CD4-positive, alpha-beta T cell treated with Interleukin-4 for 1 hour (primary cell): Measurements from ENCODE around the gene MOV10L1.

ENCODE experiments used
- DNase-seq, 2 donors: peaks; one replicate each; pipeline ENCODE4 v3.0.0-alpha.2; 2020 to 2022

MOV10L1 gene

DNA sequence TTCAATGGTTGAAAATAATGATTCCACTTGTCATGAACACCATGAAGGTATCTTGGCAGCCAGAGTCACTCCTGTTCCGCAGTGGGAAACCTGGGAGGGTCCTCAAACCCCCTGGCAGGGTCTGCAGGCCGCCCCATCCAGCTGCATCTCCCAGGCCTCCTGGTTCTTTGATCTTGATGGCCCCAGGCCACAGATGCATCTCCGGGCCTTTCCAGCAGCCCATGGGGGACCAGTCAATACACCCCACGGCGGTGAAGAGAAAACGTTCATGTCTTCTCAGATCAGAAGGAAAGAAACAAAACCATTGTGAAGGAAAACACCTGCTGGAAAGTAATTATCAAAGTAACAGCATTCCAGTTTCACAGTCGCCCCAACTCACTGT, 29.9 kb upstream of the MOV10L1 start:
- no peak for DNase-seq

DNA sequence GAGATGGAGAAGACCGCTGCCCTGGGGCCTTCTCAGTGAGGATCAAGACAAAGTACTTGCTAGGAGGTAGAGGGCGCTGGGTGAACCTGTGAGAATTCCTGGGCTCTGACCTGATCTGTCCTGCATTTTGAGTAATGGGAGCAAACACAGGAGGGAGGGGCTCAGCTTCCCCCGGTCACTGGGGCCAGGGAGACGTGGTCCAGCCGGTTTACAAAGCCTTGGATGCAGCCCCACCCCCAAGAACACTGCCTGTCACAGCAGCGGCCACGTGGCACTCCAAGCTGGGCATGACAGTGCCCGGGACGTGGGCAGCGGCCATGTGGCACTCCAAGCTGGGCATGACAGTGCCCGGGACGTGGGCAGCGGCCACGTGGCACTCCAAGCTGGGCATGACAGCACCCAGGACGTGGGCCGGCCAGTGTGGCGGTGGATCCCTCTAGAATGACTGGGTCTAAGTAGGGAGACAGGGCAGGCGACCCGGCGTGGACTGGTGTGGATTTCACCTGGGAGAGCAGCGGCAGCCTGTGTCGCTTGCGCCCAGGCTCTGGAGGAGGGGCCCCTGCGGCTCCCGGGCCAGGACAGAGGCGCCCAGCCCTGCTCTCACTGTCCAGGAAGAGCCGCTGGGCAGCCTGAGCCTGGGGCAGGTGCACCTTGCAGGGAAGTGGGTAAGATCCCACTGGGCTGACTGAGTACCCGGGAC, 29.2 kb upstream of the MOV10L1 start:
- no peak for DNase-seq

DNA sequence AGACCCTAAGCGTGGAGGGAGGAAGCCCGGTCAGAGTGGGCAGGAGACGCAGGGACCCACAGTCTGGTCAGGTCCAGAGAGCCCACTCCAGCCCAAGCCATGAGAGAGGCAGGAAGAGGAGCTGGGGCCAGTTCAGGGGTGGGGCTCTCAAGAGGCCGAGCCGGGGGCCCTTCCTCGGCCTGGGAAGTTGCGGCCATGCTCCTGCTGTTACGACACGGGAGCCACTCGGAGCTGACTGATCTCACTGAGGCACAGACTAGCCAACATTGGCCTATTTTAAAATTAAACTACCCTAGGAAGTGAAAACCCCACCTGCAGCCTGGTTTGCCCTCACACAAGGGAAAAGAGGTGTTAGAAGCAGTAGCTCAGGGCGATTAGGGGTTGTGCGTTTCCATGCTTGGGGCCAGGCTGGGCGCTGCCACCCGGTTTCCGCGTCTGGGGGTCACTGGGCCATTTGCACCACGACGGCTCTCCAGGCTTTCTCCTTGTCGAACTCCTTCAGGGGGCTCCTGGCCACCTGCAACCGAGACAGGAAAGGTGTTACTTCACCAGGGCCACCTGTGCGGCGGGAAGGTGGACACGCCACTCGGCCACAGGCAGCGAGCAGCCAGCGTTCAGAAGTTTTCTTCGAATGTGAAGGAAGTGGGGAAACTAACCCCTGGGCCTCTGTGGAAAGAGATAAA, 28.5 kb upstream of the MOV10L1 start:
- no peak for DNase-seq

DNA sequence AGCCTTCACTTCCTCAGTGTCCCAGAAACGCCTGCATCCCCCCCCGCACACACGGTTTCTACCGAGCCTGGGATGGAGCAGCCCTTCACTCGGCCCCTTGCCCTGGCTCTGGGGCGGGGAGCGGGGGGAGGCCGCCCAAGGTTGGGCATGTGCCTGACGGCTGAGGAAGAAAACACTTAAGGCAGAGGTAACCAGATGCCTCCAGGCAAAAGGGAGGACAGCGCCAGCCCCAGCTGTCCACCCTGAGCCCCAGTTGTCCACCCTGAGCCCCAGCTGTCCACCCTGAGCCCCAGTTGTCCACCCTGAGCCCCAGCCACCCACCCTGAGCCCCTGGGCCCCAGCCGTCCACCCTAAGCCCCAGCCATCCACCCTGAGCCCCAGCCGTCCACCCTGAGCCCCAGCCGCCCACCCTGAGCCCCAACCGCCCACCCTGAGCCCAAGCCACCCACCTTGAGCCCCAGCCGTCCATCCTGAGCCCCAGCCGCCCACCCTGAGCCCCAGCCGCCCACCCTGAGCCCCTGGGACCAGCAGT, 27.9 kb upstream of the MOV10L1 start:
- DNase-seq: no peak

DNA sequence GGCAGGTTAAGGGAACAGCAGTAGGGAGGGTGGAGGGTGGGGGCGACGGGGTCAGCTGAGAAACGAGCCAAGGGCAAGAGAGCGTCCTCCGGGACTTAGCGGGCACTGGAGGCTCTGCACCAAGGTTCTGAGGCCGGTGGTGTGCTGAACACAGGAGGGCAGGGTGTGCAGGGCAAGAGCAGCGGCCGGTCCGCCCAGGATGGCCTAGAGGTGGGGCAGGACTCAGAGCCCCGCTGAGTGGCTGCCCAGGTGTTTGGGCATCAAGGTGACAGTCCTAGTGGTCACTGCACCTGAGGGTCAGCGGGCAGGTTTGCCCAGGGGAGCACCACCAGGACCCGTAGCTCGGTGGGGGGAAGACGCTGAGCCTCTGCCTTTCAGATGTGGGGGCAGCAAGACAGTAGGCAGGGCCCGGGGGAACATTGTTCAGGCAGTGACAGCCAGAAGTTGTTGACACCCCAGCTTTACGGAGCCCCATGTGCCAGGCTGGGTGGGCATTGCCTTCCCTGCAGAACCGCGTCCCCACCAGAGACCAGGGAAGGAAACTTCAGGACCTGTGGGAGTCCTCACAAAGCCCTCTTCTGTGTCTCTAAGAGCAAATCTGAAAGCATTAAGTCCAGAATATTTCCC, 27.2 kb upstream of the MOV10L1 start:
- no peak for DNase-seq

DNA sequence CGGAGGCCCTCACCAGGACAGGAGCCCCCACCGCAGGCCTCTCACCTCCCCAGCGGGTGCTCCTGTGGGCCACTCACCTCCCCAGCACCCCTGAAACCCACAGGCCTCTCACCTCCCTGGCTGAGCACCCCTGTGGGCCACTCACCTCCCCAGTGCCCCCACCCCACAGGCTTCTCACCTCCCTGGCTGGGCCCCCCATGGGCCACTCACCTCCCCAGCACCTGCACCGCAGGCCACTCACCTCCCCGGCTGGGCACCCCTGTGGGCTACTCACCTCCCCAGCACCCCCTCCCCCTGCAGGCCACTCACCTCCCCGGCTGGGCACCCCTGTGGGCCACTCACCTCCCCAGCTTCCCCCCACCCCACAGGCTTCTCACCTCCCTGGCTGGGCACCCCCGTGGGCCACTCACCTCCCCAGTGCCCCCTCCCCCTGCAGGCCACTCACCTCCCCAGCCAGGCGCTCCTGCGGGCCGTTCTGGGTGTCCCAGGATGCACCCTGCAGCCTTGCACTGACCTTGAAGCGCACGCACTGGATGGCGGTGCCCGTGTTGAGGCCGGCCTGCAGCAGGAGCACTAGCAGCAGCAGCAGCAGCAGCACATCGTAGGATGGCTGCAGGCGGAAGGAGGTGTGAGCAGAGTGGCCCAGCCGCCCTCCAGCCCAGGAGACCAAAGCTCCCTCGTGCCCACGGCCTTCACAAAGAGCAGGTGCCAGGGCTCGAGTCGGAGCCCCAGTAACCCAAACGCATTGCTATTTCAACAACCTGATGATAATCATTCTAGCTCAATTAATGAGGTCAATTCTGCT, 26.0 kb upstream of the MOV10L1 start:
- no peak for DNase-seq

DNA sequence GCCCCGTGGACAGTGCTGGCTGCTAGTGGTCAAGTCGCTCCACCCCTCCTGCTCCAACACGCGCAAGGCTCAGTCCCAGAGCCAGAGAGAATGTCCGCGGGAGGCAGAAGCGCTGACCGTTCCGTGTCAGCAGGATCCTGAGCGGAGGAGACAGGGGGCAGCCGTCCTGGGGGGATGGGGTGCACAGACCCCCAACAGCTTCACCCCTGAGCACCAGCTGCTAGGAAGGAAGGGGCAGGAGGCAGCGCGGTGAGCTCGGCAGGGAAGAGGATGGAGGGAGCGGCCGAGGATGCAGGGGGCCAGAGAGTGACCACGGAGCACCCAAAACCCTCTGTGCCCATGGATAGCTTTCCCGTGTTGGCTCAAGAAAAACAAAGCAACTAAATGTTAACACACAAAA, 25.4 kb upstream of the MOV10L1 start:
- DNase-seq: no peak

DNA sequence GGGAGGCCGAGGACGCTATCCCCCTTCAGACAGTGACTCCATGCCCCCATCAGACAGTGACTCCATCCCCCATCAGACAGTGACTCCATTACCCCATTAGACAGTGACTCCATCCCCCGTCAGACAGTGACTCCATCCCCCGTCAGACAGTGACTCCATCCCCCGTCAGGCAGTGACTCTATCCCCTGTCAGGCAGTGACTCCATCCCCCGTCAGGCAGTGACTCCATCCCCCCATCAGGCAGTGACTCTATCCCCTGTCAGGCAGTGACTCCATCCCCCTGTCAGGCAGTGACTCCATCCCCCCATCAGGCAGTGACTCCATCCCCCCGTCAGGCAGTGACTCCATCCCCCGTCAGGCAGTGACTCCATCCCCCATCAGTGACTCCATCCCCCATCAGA, 22.6 kb upstream of the MOV10L1 start:
- no peak for DNase-seq

DNA sequence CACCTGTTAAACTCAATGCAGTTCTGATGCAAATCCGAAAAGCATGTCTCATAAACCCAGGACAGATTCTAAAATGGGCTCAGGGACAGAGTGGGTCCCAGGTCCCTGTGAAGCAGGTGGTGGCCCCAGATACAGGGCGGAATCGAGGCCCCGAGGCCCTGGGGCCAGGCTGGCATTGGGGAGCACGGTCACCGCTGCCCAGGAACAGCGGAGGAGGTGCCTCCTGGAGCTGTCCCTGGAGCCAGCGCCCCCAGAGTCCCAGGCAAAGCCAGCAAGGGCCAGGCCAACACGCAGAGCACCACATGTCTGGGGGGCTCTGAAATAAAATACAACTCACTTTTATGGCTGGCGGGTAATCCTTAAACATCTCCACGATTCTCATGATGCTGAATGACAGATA, 21.7 kb upstream of the MOV10L1 start:
- no peak for DNase-seq

DNA sequence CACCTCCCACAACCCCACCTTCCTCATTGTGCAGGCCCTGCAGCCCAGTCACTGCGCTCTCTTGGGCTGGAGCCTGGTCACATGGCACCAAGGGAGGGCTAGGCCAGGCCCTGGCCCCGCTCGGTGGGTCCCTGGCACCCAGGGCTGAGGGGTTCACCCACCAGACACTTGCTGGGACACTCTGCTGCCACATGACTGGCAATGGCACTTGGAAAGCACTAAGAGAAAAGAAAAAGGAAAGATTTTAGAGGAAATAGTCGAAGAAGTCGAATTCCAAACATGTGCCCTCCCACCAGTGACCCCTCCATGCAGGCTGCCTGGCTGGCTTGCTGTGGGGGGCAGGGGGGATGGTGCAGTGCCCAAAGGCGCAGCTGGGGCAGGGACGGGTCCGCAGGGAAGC, 19.4 kb upstream of the MOV10L1 start:
- no peak for DNase-seq

DNA sequence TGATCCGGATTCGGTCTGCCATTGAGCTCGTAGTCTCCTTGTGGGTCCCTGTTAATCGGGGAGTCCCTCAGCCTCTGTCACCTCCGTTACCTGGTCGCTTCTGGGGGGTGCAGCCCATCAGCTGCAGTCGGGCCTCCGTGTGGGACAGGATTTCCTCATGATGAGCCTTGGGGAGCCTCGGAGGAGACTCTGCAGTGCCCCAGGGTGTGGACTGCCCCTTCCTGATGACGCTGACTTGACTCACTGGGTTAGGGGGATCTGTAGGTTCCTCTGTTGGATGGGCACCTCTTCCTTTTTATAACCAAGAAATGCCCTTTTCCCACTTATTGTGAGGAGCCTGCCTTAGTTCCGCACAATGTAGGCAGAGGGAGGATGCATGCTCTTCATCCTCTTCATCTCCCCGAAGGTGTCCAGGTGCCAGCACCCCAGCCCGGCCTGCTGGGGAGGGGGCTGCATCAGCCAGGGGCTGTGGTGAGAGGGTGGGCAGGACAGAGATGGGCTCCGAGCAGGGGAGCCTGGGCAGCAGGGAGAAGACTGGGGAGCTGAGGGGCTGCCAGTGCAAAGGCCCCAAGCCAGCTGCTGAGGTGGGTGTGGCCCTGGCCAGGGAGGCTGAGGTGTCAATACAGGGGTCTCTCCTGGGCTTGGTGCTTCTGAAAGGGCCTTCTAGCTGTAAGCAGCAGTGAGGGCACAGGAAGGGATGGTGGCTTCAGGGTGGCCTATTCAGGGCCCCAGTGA, 18.2 kb upstream of the MOV10L1 start:
- DNase-seq: no peak

DNA sequence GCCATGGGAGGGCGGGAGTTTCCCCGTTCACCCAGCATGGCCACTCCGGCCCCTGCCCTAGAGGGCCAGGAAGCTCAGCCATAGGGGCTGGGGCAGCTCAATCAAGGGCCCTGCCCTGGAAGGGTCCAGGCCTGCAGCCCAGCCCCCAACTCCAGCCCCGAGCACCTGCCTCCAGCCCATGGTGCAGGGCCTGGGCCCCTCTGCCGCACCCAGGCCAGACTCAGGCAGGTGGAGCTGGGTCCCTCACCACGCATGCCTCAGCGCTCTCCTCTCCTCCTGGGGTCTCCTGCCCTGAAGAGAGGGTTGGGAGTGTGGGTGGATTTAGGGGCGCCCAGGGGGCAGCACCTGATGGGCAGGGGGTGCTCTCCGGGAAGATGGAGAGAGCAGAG, 17.6 kb upstream of the MOV10L1 start:
- DNase-seq: no peak

DNA sequence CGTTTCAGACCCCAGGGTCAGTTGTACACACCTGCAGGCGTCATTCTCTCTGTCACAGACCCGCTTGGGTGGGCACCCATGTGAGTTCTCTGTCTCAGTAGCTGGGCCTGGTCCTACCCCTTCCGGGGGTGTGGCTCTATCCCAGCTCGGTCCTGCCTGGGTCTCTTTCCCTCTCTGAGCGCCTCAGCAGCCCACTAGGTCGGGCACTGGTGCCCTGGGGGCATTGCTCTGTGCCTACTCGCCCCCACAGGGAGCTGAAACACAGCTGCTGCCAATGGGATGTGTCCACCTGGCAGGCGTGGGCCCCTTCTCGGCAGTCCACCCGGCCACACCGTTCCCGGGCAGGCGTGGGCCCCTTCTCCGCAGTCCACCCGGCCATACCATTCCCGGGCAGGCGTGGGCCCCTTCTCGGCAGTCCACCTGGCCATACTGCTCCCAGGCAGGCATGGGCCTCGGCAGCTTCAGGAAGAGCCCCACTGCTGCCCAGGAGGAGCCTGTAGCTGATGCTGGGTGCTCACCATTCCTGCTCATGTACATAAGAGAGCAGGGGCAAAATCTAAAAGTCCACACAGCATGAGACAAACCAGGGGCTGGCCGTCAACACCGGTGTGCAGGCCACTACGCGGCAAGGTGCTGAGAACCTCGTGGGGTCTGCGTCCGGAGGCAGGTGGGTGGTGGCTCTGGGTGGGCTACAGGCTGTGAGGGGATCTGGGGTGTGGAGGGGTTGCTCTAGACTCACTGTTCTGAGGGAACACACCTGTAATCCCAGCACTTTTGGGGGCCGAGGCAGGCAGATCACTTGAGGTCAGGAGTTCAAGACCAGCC, 16.9 kb upstream of the MOV10L1 start:
- no peak for DNase-seq

DNA sequence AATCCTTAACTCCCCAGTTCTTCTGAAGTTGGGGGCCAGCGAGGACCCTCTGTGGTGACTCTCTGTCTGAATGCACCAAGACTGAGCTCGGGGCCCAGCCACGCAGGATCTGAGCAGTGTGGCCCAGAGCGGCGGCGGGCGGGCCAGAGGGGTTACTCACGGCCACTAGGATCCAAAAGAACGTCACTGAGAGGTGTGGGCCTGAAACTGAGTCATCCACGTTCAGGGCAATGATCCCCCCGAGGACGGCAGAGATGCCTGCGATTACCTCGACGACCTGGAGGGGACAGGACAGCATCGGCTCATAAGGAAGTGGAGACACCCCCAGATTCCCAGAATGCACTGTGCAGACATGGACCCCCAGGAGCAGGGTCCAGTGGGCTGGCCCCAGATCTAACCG, 15.8 kb upstream of the MOV10L1 start:
- no peak for DNase-seq

DNA sequence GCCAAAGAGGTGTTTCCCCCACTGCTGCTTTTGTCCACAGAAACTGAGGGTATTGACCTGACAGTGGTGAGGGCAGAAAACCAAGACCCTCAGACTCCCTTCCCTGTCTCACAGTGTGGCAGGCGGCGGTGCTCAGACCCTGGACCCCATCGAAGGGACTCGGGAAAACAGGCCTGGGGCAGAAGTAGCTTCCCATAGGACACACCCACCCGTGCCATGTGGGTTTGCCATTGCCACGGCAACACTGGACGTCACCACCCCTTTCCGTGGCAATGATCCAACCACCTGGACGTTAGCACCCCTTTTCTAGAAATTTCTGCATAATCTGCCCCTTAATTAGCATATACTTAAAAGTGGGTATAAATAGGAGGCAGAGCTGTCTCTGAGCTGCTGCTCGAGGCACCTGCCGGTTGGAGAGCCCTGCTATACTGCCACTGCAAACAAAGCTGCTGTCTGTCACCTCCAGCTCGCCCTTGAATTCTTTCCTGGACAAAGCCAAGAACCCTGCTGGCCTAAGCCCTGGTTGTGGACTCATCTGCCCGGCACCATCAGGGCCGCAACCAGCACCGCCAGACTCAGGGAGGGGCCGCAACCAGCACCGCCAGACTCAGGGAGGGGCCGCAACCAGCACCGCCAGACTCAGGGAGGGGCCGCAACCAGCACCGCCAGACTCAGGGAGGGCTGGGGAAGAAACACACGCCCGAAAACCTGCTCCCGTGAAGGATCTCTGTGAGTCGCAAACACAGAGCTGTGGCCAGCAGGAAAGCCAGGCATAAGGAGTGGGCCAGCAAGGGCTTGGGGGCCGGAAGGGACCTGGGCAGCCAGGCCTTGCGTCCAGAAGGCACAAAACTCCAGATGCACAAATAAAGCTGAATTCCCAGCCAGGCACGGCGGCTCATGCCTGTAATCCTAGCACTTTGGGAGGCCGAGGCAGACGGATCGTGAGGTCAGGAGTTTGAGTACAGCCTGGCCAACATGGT, 15.0 kb upstream of the MOV10L1 start:
- no peak for DNase-seq

DNA sequence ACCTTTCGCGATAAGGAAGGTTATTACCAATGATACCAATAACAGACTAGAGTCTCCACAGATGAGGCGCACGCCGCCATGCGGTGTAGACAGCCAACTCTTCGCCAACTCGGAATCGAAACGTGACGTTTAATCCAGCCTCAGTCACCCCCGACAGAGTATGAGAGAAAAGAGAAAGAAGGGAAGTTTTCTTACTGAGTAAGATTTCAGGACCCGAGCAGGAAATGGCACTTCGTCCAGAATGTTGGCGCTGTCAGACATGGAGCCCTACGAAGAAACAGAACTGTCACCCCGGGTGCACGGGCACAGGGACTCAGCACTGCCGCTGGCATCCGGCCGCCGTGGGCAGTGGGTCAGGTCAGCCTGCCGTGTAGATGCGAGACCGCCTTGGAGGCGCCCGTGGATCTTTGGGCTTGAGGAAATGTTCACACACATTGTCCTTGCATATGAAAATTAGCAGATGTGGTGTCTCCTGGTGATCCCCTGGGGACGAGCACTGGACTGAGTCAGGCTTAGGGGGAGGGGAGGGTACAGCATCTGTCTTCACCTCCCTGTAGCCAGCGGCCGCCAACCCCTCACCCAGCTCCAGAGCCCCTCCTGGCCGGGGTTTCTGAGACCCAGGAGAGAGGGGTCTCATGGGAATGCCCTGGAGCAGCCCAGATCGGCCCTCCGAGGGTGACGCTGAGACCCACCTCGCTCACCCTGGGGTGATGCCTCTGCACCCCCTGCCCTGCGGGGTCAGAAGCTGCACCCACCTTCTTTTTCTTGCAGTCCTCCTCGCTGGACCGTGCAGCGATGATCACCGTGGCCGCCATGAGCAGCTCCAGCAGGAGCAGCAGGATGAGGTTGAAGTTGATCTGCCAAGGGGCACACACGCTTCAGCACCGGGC, 12.9 kb upstream of the MOV10L1 start:
- DNase-seq: no peak

DNA sequence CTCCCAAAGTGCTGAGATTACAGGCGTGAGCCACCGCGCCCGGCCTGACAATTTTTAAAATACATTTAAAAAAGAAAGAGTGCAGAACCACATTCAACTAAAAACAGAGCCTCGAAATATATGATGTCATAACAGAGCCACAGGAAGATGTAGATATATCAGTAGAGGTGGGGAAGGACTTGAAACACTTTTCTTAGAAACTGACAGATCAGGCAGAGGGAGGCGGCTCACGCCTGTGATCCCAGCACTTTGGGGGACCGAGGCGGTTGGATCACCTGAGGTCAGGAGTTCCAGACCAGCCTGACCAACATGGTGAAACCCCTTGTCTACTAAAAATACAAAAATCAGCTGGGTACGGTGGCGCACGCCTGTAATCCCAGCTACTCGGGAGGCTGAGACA, 11.6 kb upstream of the MOV10L1 start:
- DNase-seq: no peak

DNA sequence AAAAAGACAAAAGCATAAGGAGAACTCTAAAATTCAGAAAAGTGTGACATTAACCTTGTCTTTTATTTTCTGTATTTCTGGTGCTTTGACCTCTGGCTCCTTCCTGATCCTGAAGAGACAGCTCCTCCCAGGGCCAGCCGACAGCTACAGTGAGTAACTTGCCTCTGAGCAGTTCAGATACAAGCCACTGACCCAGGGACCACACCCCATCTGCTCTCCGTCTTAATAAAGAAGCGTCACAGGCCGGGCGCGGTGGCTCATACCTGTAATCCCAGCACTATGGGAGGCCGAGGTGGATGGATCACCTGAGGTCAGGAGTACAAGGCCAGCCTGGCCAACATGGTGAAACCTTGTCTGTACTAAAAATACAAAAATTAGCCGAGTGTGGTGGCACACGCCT, 11.0 kb upstream of the MOV10L1 start:
- no peak for DNase-seq

DNA sequence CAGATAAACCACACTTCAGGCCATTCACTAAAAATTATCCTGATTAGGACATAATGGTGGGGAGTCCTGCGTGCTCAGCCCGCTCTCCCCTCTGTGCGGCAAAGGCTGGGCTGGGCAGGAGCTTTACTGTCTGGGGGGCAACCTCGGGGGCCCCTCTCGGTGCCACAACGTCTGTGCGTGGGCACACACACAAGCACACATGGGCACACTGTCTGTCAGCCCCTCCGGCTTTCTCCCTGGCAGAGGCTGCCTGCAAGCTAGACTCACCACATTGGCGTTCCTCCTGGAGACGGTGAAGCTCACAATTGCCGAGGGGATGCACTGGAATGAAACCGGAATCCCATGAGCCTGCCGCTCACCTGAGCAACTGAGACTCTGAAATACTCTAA, 9.7 kb upstream of the MOV10L1 start:
- no peak for DNase-seq
